Activated CD4-positive, alpha-beta T cell treated with anti-CD3 and anti-CD28 coated beads, Interleukin-2, amount 50 U/mL, for 1 hour (primary cell): Measurements from ENCODE around the gene WNK4.

ENCODE experiments used
- DNase-seq: peaks from one replicate; pipeline ENCODE4 v3.0.0-alpha.2; 2020

WNK4 gene

GRCh38 chr17:42841975-42842685 lies 61.7 kb downstream of the WNK4 start:
- DNase-seq: no peak

DNA sequence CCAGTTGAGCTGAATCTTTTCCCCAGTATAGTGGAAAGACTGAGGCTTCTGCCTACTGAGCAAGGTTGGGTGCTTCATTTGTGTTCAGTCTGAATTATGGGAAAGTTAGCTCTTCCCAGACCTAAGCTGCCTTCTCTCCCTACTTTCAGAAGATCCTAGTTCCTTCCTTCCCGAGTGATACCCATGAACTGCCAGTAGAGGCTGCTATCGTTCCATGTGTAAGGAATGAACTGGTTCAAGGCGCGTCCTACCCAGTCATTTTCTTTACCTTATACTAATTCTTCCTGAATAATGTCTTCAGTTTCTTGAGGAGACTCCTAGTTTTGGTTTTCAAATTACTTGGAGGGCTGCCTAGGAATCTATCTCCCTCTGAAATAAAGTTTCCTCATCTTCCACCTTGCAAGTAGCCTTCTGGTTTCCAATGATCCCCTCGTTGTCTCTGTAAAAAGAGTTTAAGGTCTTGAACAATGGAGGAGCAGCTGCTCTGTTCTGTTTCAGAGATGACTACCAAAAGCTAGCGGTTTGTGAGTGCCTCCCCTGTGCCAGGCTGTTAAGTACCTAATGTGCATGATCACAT lies 63.0 kb downstream of the WNK4 start:
- DNase-seq: no peak

GRCh38 chr17:42844271-42844670 lies 63.9 kb downstream of the WNK4 start, which contains the start of gene AOC2:
Gene AOC2, plus strand, starts transcription at chr17:42844580. Its CDS starts 47 bp downstream, at chr17:42844627.
- DNase-seq: no peak

- DNase-seq: no peak
These were observed 64.5 kb downstream of the WNK4 start for GRCh38 chr17:42844761-42845555.

DNA sequence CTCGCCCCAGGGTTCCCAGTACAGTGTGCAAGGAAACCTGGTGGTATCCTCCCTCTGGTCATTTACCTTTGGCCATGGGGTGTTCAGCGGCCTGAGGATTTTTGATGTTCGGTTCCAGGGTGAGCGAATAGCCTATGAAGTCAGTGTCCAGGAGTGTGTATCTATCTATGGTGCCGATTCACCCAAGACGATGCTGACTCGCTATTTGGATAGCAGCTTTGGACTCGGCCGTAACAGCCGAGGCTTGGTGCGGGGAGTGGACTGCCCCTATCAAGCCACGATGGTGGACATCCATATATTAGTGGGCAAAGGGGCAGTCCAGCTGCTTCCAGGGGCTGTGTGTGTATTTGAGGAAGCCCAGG lies 65.1 kb downstream of the WNK4 start:
- DNase-seq: no peak

GRCh38 chr17:42845918-42846593 lies 65.6 kb downstream of the WNK4 start:
- DNase-seq: no peak
